H1 (cell line): ENCODE results near the gene PEX14.

Experiments used
- ATF3 ChIP-seq: IDR thresholded peaks from 2 replicates; pipeline ENCODE4 v1.6.1; 2011; ENCODE audit warnings: low read depth, mild to moderate bottlenecking, low read length; ENCODE audit not compliant: insufficient read depth
- BACH1 ChIP-seq: IDR thresholded peaks from 2 replicates; pipeline ENCODE4 v1.6.1; 2012; ENCODE audit warnings: low read length, improper control_type of control experiment
- CTCF ChIP-seq, 3 experiments: IDR thresholded peaks; 1 replicate in 2 of 3; 2 replicates in 1 of 3; pipeline versions ENCODE4 v1.5.1 to v1.6.1; 2011; ENCODE audit warnings: low read length in 3 of 3, mild to moderate bottlenecking in 3 of 3, inconsistent platforms in 2 of 3, low read depth in 1 of 3, moderate library complexity in 1 of 3; ENCODE audit not compliant: insufficient read depth in 1 of 3; ENCODE audit errors: control extremely low read depth in 1 of 3
- EP300 ChIP-seq, 2 experiments: IDR thresholded peaks; 1 replicate in 1 of 2; 2 replicates in 1 of 2; pipeline ENCODE4 v1.6.1; 2011 to 2012; ENCODE audit warnings: low read depth in 2 of 2, low read length in 2 of 2, mild to moderate bottlenecking in 2 of 2, borderline replicate concordance in 1 of 2, inconsistent platforms in 1 of 2, moderate library complexity in 1 of 2
- JUND ChIP-seq: IDR thresholded peaks from 2 replicates; pipeline ENCODE4 v1.6.1; 2011; ENCODE audit warnings: mild to moderate bottlenecking, improper control_type of control experiment, low read length
- POLR2AphosphoS5 ChIP-seq: IDR thresholded peaks from 2 replicates; pipeline ENCODE4 v1.6.1; 2011; ENCODE audit warnings: low read depth, low read length
- RBBP5 ChIP-seq: IDR thresholded peaks from 2 replicates; pipeline ENCODE4 v1.7.1; 2012; ENCODE audit warnings: low read depth, mild to moderate bottlenecking, inconsistent platforms, low read length, moderate library complexity, borderline replicate concordance
- RXRA ChIP-seq: IDR thresholded peaks from 2 replicates; pipeline ENCODE4 v1.6.1; 2011; ENCODE audit warnings: low read depth, mild to moderate bottlenecking, low read length, moderate library complexity; ENCODE audit not compliant: insufficient read depth

GRCh38 chr1:10564063-10564462 lies 89.3 kb downstream of the PEX14 start:
- TF ChIP-seq JUND (no peak), CTCF (IDR thresholded peaks at IDR 0.05; ENCODE audit: control extremely low read depth in 1 of 3, insufficient read depth in 1 of 3, low read depth in 1 of 3, low read length in 3 of 3) (no peak), RBBP5 (no peak), POLR2AphosphoS5 (no peak), BACH1 (no peak), ATF3 (no peak), EP300 (IDR thresholded peaks at IDR 0.05; ENCODE audit: borderline replicate concordance in 1 of 2, low read depth in 2 of 2, low read length in 2 of 2) (no peak), RXRA (no peak)
